Esophagus muscularis mucosa (tissue), 4 donors: ENCODE data around the gene RNFT2. TPM values are rescaled to one million over a fixed set of nuclear protein-coding genes. Genes with fewer than 3 reads are reported as not detected.

Source experiments
- DNase-seq: peaks from one replicate; pipeline ENCODE4 v3.0.0-alpha.2; 2017; ENCODE audit errors: extremely low spot score
- H3K27ac ChIP-seq, 4 donors: fragments of 200-600 bp; sonication (generic); replicated peaks in 1 of 4; 1 replicate in 3 of 4; 2 replicates in 1 of 4; pipeline ENCODE4 v1.5.1; 2016 to 2019; ENCODE audit warnings: mild to moderate bottlenecking in 1 of 4
- H3K27me3 ChIP-seq, 4 donors: fragments of 200-600 bp; sonication (generic); one replicate each; pipeline versions ENCODE4 v1.5.1 to v1.6.0; 2016 to 2019
- H3K36me3 ChIP-seq, 4 donors: fragments of 200-600 bp; sonication (generic); one replicate each; pipeline ENCODE4 v1.5.1; 2016 to 2019
- H3K4me1 ChIP-seq, 4 donors: fragments of 200-600 bp; sonication (generic); one replicate each; pipeline ENCODE4 v1.5.1; 2016 to 2019
- H3K4me3 ChIP-seq, 4 donors: fragments of 200-600 bp; sonication (generic); 1 replicate in 2 of 4; 2 replicates in 2 of 4; pipeline ENCODE4 v1.5.1; 2016 to 2019; ENCODE audit warnings: mild to moderate bottlenecking in 4 of 4, moderate library complexity in 1 of 4
- H3K9me3 ChIP-seq, 4 donors: fragments of 200-600 bp; sonication (generic); 1 replicate in 3 of 4; 2 replicates in 1 of 4; pipeline ENCODE4 v1.5.1; 2016 to 2019
- CTCF ChIP-seq, 3 experiments: fragments of 200-600 bp in 2 of 3; fragments of 450-650 bp in 1 of 3; sonication (generic) in 2 of 3; IDR thresholded peaks; one replicate each; pipeline ENCODE4 v1.5.1; 2017 to 2019; ENCODE audit warnings: antibody characterized with exemption in 3 of 3, mild to moderate bottlenecking in 2 of 3, moderate library complexity in 1 of 3
- EP300 ChIP-seq: sonication (generic); formaldehyde crosslinking; IDR thresholded peaks from one replicate; pipeline ENCODE4 v1.6.1; 2017; ENCODE audit warnings: antibody characterized with exemption
- POLR2A ChIP-seq: fragments of 450-650 bp; IDR thresholded peaks from one replicate; pipeline ENCODE4 v1.6.1; 2017; ENCODE audit warnings: antibody characterized with exemption, moderate library complexity, mild to moderate bottlenecking, low read depth
- POLR2AphosphoS5 ChIP-seq, 2 donors: sonication (generic); formaldehyde crosslinking; IDR thresholded peaks; one replicate each; pipeline ENCODE4 v1.6.1; 2017; ENCODE audit warnings: antibody characterized with exemption in 2 of 2
- WGBS: methylation state at CpG from one replicate; pipeline ENCODE4 v1.1.5; 2018; 5-methylcytosine and 5-hydroxymethylcytosine counted together
- intact Hi-C: fragments of 100-400 bp; cut with DNase I; formaldehyde crosslinking; loops from one replicate; pipeline ENCODE4 v1.15.1; 2023
- total RNA-seq, 4 donors: library from RNA; depleted of rRNA; stranded (reverse); fragments of >200 nt; gene quantifications; one replicate each; pipeline versions ENCODE4 v1.1.0 to v1.2.1, GENCODE V29; 2016

The RNFT2 gene
- total RNA-seq, 4 donors from 2014 or later, result 0.17 to 0.63 (median 0.34) TPM

- DNase-seq, result no peak
- no peak overlapping the region for H3K4me3 ChIP-seq
- H3K36me3 ChIP-seq, result no peaks in the 10 kb centered on the region
Observed at GRCh38 chr12:116759783-116760621, 21.9 kb downstream of the RNFT2 start.

GRCh38 chr12:116760622-116761020 is 22.5 kb downstream of the RNFT2 start:
- no peak for DNase-seq
- Histone ChIP-seq H3K27me3 (no peaks in the 10 kb centered on the region), H3K4me1 (no peaks in the 10 kb centered on the region), H3K9me3 (no peaks in the 10 kb centered on the region), H3K4me3 (no peak overlapping the region), H3K36me3 (no peaks in the 10 kb centered on the region), H3K27ac (no peak overlapping the region)
- 79% methylated on average over 11 of the region's 11 CpGs for WGBS
- no peak for TF ChIP-seq EP300
- TF ChIP-seq CTCF (IDR thresholded peaks at IDR 0.05), result no peak
- TF ChIP-seq POLR2A, result no peak
- no peak for TF ChIP-seq POLR2AphosphoS5 (IDR thresholded peaks at IDR 0.05)
- intact Hi-C loops, result no loop called here

More at GRCh38 chr12:116759783-116760621, 21.9 kb downstream of the RNFT2 start:
- H3K27me3 ChIP-seq, result no peaks in the 10 kb centered on the region
- WGBS, result 79% methylated on average over 22 of the region's 22 CpGs
- no peaks in the 10 kb centered on the region for H3K9me3 ChIP-seq
- intact Hi-C loops, result no loop called here
- TF ChIP-seq CTCF (IDR thresholded peaks at IDR 0.05), result no peak
- no peak for TF ChIP-seq EP300
- no peak for TF ChIP-seq POLR2A
- TF ChIP-seq POLR2AphosphoS5 (IDR thresholded peaks at IDR 0.05), result no peak
- H3K4me1 ChIP-seq, result no peaks in the 10 kb centered on the region
- H3K27ac ChIP-seq, result no peak overlapping the region

DNA sequence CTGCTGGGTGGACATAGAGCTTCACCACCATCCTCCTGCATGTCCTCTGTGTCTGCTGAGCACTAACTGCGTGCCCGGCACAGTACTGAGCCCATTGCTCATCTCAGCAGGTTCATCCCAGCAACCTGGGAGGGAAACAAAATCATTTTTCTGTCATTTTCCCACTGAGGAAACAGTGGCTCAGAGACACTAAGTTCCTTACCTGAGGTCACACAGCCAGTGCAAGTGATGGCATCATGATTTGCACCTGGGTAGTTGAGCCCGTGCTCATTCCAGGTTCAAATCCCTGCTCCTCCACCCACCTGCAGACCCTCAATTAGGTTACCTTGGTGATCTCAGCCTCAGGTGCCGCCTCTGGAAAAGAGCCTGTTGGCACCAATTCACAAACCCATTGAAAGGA is 23.4 kb downstream of the RNFT2 start:
- no peaks in the 10 kb centered on the region for H3K4me1 ChIP-seq
- no peaks in the 10 kb centered on the region for H3K9me3 ChIP-seq
- no peak overlapping the region for H3K27ac ChIP-seq
- 100% methylated on average over 4 of the region's 4 CpGs for WGBS
- H3K4me3 ChIP-seq, result no peak overlapping the region
- TF ChIP-seq CTCF (IDR thresholded peaks at IDR 0.05), result no peak
- no peak for TF ChIP-seq EP300
- no peak for TF ChIP-seq POLR2AphosphoS5 (IDR thresholded peaks at IDR 0.05)
- TF ChIP-seq POLR2A, result no peak
- no peaks in the 10 kb centered on the region for H3K27me3 ChIP-seq
- intact Hi-C loops, result no loop called here
- DNase-seq, result no peak
- H3K36me3 ChIP-seq, result no peaks in the 10 kb centered on the region

GRCh38 chr12:116765271-116765670 is 27.2 kb downstream of the RNFT2 start:
- Histone ChIP-seq H3K4me3 (no peak overlapping the region), H3K27ac (no peak overlapping the region), H3K27me3 (no peaks in the 10 kb centered on the region), H3K36me3 (no peaks in the 10 kb centered on the region), H3K4me1 (no peaks in the 10 kb centered on the region), H3K9me3 (no peaks in the 10 kb centered on the region)
- no peak for DNase-seq
- WGBS, result 78% methylated on average over 4 of the region's 5 CpGs
- TF ChIP-seq CTCF (IDR thresholded peaks at IDR 0.05), result no peak
- intact Hi-C loops, result no loop called here

DNA sequence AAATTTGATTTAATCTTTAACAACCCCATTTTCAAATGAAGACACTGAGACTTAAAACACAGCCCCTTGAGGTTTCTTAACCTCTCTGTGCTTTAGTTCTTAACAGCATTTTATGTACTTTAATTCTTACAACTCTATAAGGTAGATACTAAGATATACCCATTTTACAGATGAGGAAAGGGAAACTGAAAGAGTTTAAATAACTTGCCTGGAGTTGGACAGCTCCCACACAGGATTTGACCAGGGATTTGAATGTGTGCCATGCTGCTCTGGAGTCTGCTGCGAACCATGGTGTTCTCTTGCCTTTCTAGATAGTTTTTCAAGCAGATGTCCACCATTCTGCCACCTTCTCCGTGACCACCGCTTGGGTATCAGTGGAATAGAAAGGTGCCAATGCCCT is 28.2 kb downstream of the RNFT2 start:
- Histone ChIP-seq H3K27ac (no peak overlapping the region), H3K36me3 (no peaks in the 10 kb centered on the region), H3K9me3 (no peaks in the 10 kb centered on the region), H3K27me3 (no peaks in the 10 kb centered on the region), H3K4me3 (no peak overlapping the region), H3K4me1 (no peaks in the 10 kb centered on the region)
- intact Hi-C loops, result no loop called here
- no peak for TF ChIP-seq POLR2A
- no peak for TF ChIP-seq EP300
- TF ChIP-seq POLR2AphosphoS5 (IDR thresholded peaks at IDR 0.05), result no peak
- TF ChIP-seq CTCF (IDR thresholded peaks at IDR 0.05), result no peak
- 100% methylated on average over 3 of the region's 3 CpGs for WGBS
- DNase-seq, result no peak
